Epithelial cell of umbilical artery (primary cell): Measurements from ENCODE around the gene KCNK6. TPM values are rescaled to one million over a fixed set of nuclear protein-coding genes. Genes with fewer than 3 reads are reported as not detected.

Source experiments
- total RNA-seq: library from RNA; depleted of rRNA; stranded (reverse); fragments of >200 nt; gene quantifications from 2 replicates; pipeline ENCODE4 v1.2.3, GENCODE V29; 2014

The KCNK6 gene
- 1.8 and 2.9 TPM in 2 replicates for total RNA-seq

DNA sequence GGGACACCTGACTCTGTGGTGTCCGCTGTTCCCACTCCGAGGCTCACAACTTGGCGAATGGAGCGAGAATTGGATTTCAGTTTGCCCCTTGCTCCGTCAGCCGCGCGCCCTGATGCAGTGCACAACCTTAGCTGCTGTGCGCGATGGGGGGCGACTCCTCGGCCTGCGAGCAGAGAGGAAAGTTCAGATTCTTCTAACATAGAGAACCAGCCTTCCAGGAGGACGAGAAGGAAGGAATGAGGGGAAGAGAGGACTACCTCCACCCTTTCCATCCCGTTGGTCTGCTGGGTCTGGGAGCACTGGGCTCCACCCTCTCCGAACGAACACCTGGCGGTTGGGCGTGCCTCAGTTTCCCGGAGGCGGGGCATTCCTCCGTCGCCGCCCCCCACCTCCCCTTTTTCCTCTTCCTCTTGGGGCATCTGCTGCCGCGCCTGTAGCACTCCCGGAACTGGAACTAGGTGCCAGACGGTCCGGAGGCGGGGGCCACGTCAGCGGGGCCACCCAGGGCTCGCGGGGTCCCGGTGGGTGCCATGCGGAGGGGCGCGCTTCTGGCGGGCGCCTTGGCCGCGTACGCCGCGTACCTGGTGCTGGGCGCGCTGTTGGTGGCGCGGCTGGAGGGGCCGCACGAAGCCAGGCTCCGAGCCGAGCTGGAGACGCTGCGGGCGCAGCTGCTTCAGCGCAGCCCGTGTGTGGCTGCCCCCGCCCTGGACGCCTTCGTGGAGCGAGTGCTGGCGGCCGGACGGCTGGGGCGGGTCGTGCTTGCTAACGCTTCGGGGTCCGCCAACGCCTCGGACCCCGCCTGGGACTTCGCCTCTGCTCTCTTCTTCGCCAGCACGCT, at the start of gene KCNK6:
Gene KCNK6 (plus strand): TSS at position 425 of the 838 bp plus-strand sequence. CDS start 106 bp downstream, at position 531.

DNA sequence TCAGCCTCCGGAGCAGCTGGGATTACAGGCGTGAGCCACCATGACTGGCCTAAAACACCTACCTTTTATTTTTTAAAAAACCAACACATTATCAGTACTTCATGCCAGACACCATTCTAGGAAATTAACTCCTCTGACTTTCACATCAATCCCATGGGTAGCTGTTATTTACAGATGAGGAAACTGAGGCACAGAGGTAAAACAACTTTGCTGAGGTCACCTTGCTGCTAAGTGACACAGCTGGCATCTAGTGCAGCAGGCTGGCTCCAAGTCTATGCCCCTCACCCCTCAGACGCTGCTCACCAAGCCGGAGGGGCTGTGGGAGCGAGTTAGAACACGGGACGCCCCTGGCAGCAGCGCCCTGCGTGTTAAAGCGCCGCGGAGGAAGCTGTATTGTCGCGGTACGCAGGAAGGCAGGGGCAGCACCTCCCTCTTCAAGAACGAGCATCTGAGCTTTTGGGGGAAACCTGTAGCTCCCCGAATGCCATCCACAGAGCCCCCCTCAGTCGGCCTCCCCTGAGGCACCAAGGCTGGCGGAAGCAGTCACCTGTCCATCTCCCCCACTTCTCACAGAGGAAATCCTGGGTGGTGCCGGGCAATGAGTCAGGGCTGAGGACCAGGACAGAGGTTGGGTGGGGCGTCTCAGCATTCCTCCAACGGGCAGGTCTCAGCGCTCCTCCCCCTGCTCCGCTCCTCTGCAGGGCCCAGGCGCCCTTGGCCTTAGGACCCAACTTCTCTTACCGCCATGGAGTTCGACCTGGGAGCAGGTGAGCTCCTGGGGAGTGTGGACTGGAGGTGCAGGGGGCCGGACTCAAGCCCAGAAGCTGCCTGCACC, 15.9 kb upstream of the KCNK6 start, which contains the start of gene C19orf33:
Gene C19orf33 (plus strand): TSS at position 735 of the 835 bp plus-strand sequence. CDS start 11 bp downstream, at position 746.

GRCh38 chr19:38315657-38316476, 3.8 kb upstream of the KCNK6 start, which contains the start of gene YIF1B:
Gene YIF1B (minus strand): TSS chr19:38315947. CDS start chr19:38315917, 30 bp downstream.

GRCh38 chr19:38374332-38375097, 54.9 kb downstream of the KCNK6 start, which contains the start of gene PSMD8:
Gene PSMD8 (plus strand): TSS chr19:38374571. CDS start chr19:38374602, 31 bp downstream.

Other genes starting within 250 kb of the KCNK6 start
- gene DPF1, start 95.6 kb upstream of the KCNK6 start, total RNA-seq = 1.2 and 1.6 TPM in 2 replicates
- 0.65 TPM in 1 of 2 replicates, not detected in the other for gene PPP1R14A, start 63.5 kb upstream of the KCNK6 start, total RNA-seq
- gene SPINT2, start 55.3 kb upstream of the KCNK6 start, total RNA-seq = 0.76 and 1.3 TPM in 2 replicates
- 6.7 and 7.5 TPM in 2 replicates for gene C19orf33, start 15.6 kb upstream of the KCNK6 start, total RNA-seq
- 81.2 and 91.3 TPM in 2 replicates for gene YIF1B, start 3.9 kb upstream of the KCNK6 start, total RNA-seq
- under 0.01 and 2.9 TPM in 2 replicates for gene CATSPERG, start 16.0 kb downstream of the KCNK6 start, total RNA-seq
- 351 and 475 TPM in 2 replicates for gene PSMD8, start 54.7 kb downstream of the KCNK6 start, total RNA-seq
- 0.30 and 0.32 TPM in 2 replicates for gene GGN, start 68.2 kb downstream of the KCNK6 start, total RNA-seq
- gene SPRED3, start 68.9 kb downstream of the KCNK6 start, total RNA-seq = 1.4 and 2.6 TPM in 2 replicates
- 7.8 and 11.4 TPM in 2 replicates for gene FAM98C, start 83.2 kb downstream of the KCNK6 start, total RNA-seq
- gene RASGRP4, start 106.4 kb downstream of the KCNK6 start, total RNA-seq = not detected in 2 replicates
- gene RYR1, start 113.8 kb downstream of the KCNK6 start, total RNA-seq = under 0.01 and 0.61 TPM in 2 replicates